HEK293 (cell line): ENCODE data around the gene PTGIR.
A peak's percentile ranks its signal among the peaks of the same experiment; 100 is the strongest.

ENCODE experiments used
- CTCF ChIA-PET: fragments of 350-600 bp; formaldehyde crosslinking; extraction: SDS; loops from one replicate; lab custom pipeline; 2021; ENCODE audit warnings: antibody characterized with exemption; lab: Yijun Ruan, JAX
- POLR2A ChIA-PET: fragments of 300-600 bp; formaldehyde crosslinking; extraction: SDS; loops from one replicate; lab custom pipeline; 2020; ENCODE audit warnings: antibody characterized with exemption, inconsistent platforms; lab: Yijun Ruan, JAX
- H3K27ac ChIP-seq: fragments of 200-500 bp; sonication (Bioruptor generic); 2 replicates; pipeline ENCODE4 v1.5.1; 2014; ENCODE audit warnings: low read depth, low read length, control low read depth, inconsistent platforms; ENCODE audit errors: extremely low read depth
- H3K36me3 ChIP-seq, 2 experiments: fragments of 200-500 bp in 1 of 2; sonication (Bioruptor generic) in 1 of 2; 1 replicate in 1 of 2; 2 replicates in 1 of 2; pipeline ENCODE4 v1.5.1; 2014 to 2017; ENCODE audit warnings: inconsistent platforms in 2 of 2, low read length in 2 of 2; ENCODE audit not compliant: control insufficient read depth in 2 of 2, insufficient read depth in 1 of 2
- H3K4me1 ChIP-seq: fragments of 200-500 bp; sonication (Bioruptor generic); 2 replicates; pipeline ENCODE4 v1.5.1; 2014; ENCODE audit warnings: mild to moderate bottlenecking, low read length, inconsistent platforms; ENCODE audit not compliant: control insufficient read depth, insufficient read depth
- H3K4me3 ChIP-seq: 2 replicates; pipeline ENCODE4 v1.5.1; 2011; ENCODE audit warnings: low read depth, mild to moderate bottlenecking, control low read depth, low read length, moderate library complexity
- H3K9me3 ChIP-seq: fragments of 200-500 bp; sonication (Bioruptor generic); 2 replicates; pipeline ENCODE4 v1.5.1; 2014; ENCODE audit warnings: low read depth, low read length, inconsistent platforms; ENCODE audit not compliant: control insufficient read depth, insufficient read depth
- GFI1B ChIP-seq: fragments of 450-650 bp; formaldehyde crosslinking; IDR thresholded peaks from 2 replicates; pipeline ENCODE4 v1.5.1; 2016; ENCODE audit warnings: missing biosample characterization, missing genetic modification characterization
- KLF8 ChIP-seq: fragments of 450-650 bp; formaldehyde crosslinking; IDR thresholded peaks from 2 replicates; pipeline ENCODE4 v1.5.1; 2016; ENCODE audit warnings: missing biosample characterization, missing genetic modification characterization
- PRDM1 ChIP-seq: fragments of 450-650 bp; formaldehyde crosslinking; IDR thresholded peaks from 2 replicates; pipeline ENCODE4; 2016; ENCODE audit warnings: missing biosample characterization, missing genetic modification characterization
- PRDM4 ChIP-seq: fragments of 450-650 bp; formaldehyde crosslinking; IDR thresholded peaks from 2 replicates; pipeline ENCODE4 v1.5.1; 2017; ENCODE audit warnings: missing biosample characterization, missing genetic modification characterization
- SCRT1 ChIP-seq: fragments of 450-650 bp; formaldehyde crosslinking; IDR thresholded peaks from 2 replicates; pipeline ENCODE4 v1.5.1; 2016; ENCODE audit warnings: missing biosample characterization, missing genetic modification characterization, borderline replicate concordance
- SCRT2 ChIP-seq: fragments of 450-650 bp; formaldehyde crosslinking; IDR thresholded peaks from 2 replicates; pipeline ENCODE4 v1.5.1; 2016; ENCODE audit warnings: missing biosample characterization, missing genetic modification characterization
- SP2 ChIP-seq: fragments of 450-650 bp; formaldehyde crosslinking; IDR thresholded peaks from 2 replicates; pipeline ENCODE4 v1.5.1; 2016; ENCODE audit warnings: missing biosample characterization, missing genetic modification characterization
- YY2 ChIP-seq: fragments of 450-650 bp; formaldehyde crosslinking; IDR thresholded peaks from 2 replicates; pipeline ENCODE4 v1.5.1; 2016; ENCODE audit warnings: missing biosample characterization, missing genetic modification characterization
- ZNF121 ChIP-seq: fragments of 450-650 bp; formaldehyde crosslinking; IDR thresholded peaks from 2 replicates; pipeline ENCODE4 v1.5.1; 2016; ENCODE audit warnings: missing biosample characterization, missing genetic modification characterization
- ZNF146 ChIP-seq: fragments of 450-650 bp; formaldehyde crosslinking; IDR thresholded peaks from 2 replicates; pipeline ENCODE4 v1.5.1; 2016; ENCODE audit warnings: missing biosample characterization, missing genetic modification characterization
- ZNF175 ChIP-seq: fragments of 450-650 bp; formaldehyde crosslinking; IDR thresholded peaks from 2 replicates; pipeline ENCODE4 v1.5.1; 2016; ENCODE audit warnings: missing biosample characterization, missing genetic modification characterization
- ZNF324 ChIP-seq: fragments of 450-650 bp; formaldehyde crosslinking; IDR thresholded peaks from 2 replicates; pipeline ENCODE4 v1.5.1; 2016; ENCODE audit warnings: missing biosample characterization, missing genetic modification characterization
- ZNF341 ChIP-seq: fragments of 450-650 bp; formaldehyde crosslinking; IDR thresholded peaks from 2 replicates; pipeline ENCODE4; 2016; ENCODE audit warnings: low read depth, missing biosample characterization, missing genetic modification characterization
- ZNF366 ChIP-seq: fragments of 450-650 bp; formaldehyde crosslinking; conservative IDR thresholded peaks from 2 replicates; pipeline ENCODE4 v1.5.1; 2016; ENCODE audit warnings: missing biosample characterization, missing genetic modification characterization
- ZNF416 ChIP-seq: fragments of 450-650 bp; formaldehyde crosslinking; IDR thresholded peaks from 2 replicates; pipeline ENCODE4 v1.5.1; 2016; ENCODE audit warnings: missing biosample characterization, missing genetic modification characterization
- ZNF548 ChIP-seq: fragments of 450-650 bp; formaldehyde crosslinking; IDR thresholded peaks from 2 replicates; pipeline ENCODE4 v1.5.1; 2016; ENCODE audit warnings: missing biosample characterization, missing genetic modification characterization
- ZNF571 ChIP-seq: fragments of 450-650 bp; formaldehyde crosslinking; IDR thresholded peaks from 2 replicates; pipeline ENCODE4 v1.5.0; 2017; ENCODE audit warnings: missing biosample characterization, missing genetic modification characterization
- ZNF670 ChIP-seq: fragments of 450-650 bp; formaldehyde crosslinking; IDR thresholded peaks from 2 replicates; pipeline ENCODE4 v1.5.1; 2016; ENCODE audit warnings: missing biosample characterization, missing genetic modification characterization, low read depth
- ZNF747 ChIP-seq: fragments of 450-650 bp; formaldehyde crosslinking; IDR thresholded peaks from 2 replicates; pipeline ENCODE4 v1.5.1; 2016; ENCODE audit warnings: missing biosample characterization, missing genetic modification characterization
- ZNF768 ChIP-seq: fragments of 450-650 bp; formaldehyde crosslinking; IDR thresholded peaks from 2 replicates; pipeline ENCODE4 v1.5.1; 2018; ENCODE audit warnings: missing biosample characterization, mild to moderate bottlenecking, missing genetic modification characterization
- ZSCAN23 ChIP-seq: fragments of 450-650 bp; formaldehyde crosslinking; IDR thresholded peaks from 2 replicates; pipeline ENCODE4 v1.5.1; 2016; ENCODE audit warnings: missing biosample characterization, missing genetic modification characterization

Gene PTGIR

GRCh38 chr19:46623915-46624502 is 880 bp downstream of the PTGIR start:
- ChIA-PET CTCF (interaction anchor here (0.8 to 1.4 kb wide), 2 partner anchors 10 kb away, joined by 7 read pairs; no protein-coding TSS in a partner anchor), POLR2A (no interaction called here)
- Histone ChIP-seq H3K36me3 (no peaks in the 10 kb centered on the region), H3K4me3 (no peak overlapping the region), H3K27ac (no peak overlapping the region), H3K4me1 (no peaks in the 10 kb centered on the region), H3K9me3 (no peaks in the 10 kb centered on the region)
- TF ChIP-seq ZNF670 (tag by site-specific recombination) (no peak), ZNF341 (tag by site-specific recombination) (no peak), SP2 (tag by site-specific recombination) (no peak), ZNF175 (tag by site-specific recombination) (no peak), ZNF366 (no peak), PRDM1 (tag by site-specific recombination) (no peak), ZNF146 (tag by site-specific recombination) (no peak), SCRT2 (tag by site-specific recombination) (no peak), ZSCAN23 (tag by site-specific recombination) (no peak), KLF8 (tag by site-specific recombination) (no peak), SCRT1 (tag by site-specific recombination) (no peak), ZNF571 (no peak), ZNF416 (tag by site-specific recombination) (no peak), GFI1B (tag by site-specific recombination) (no peak), ZNF121 (tag by site-specific recombination) (no peak), ZNF324 (tag by site-specific recombination) (no peak), YY2 (tag by site-specific recombination) (no peak), ZNF548 (tag by site-specific recombination) (no peak), ZNF768 (tag by site-specific recombination) (no peak)

GRCh38 chr19:46622118-46622446 is 2.8 kb downstream of the PTGIR start:
- H3K4me3 ChIP-seq: no peak overlapping the region
- no peak overlapping the region for H3K27ac ChIP-seq
- CTCF ChIA-PET: interaction anchor here (0.6 to 14.6 kb wide), 9 partner anchors 9 to 1509 kb away, joined by 3 to 327 read pairs (median 4); partner anchors contain the start of gene DACT3
- no peaks in the 10 kb centered on the region for H3K4me1 ChIP-seq
- H3K9me3 ChIP-seq: no peaks in the 10 kb centered on the region
- TF ChIP-seq PRDM4 (tag by site-specific recombination) (0 out of 2 replicates have a peak, but pooled peaks have one; percentile 0), ZNF747 (tag by site-specific recombination) (no peak)
- POLR2A ChIA-PET: no interaction called here
- no peaks in the 10 kb centered on the region for H3K36me3 ChIP-seq
